K562 (cell line): ENCODE results near the gene RHOC. TPM values are rescaled to one million over a fixed set of nuclear protein-coding genes. Genes with fewer than 3 reads are reported as not detected.

ENCODE experiments used
- ARNT ChIP-seq, 2 experiments: fragments of 450-650 bp; IDR thresholded peaks; 2 replicates each; pipeline ENCODE4 v1.6.1; 2016; ENCODE audit warnings: mild to moderate bottlenecking in 1 of 2
- CREB3L1 ChIP-seq: fragments of 450-650 bp; IDR thresholded peaks from 2 replicates; pipeline ENCODE4 v1.6.1; 2014; ENCODE audit warnings: low read depth, mild to moderate bottlenecking, moderate library complexity, borderline replicate concordance
- E2F8 ChIP-seq: fragments of 450-650 bp; IDR thresholded peaks from 2 replicates; pipeline ENCODE4 v1.7.1; 2018; ENCODE audit warnings: mild to moderate bottlenecking, low read depth; ENCODE audit not compliant: partially characterized antibody
- FOSL1 ChIP-seq: fragments of 200-800 bp; sonication (Bioruptor generic); conservative IDR thresholded peaks from 2 replicates; pipeline ENCODE4 v1.6.1; 2016; ENCODE audit warnings: missing genetic modification characterization, missing compliant biosample characterization
- FOXJ3 ChIP-seq: sonication (generic); formaldehyde crosslinking; IDR thresholded peaks from 2 replicates; pipeline ENCODE4 v1.4.0; 2020; ENCODE audit warnings: mild to moderate bottlenecking, missing genetic modification reagents
- FOXM1 ChIP-seq, 2 experiments: fragments of 450-650 bp in 1 of 2; sonication (generic) in 1 of 2; formaldehyde crosslinking in 1 of 2; IDR thresholded peaks; 2 replicates each; pipeline versions ENCODE4 v1.6.1 to v1.9.0; 2017 to 2022; ENCODE audit warnings: low read depth in 2 of 2, mild to moderate bottlenecking in 2 of 2, missing genetic modification reagents in 1 of 2, moderate library complexity in 1 of 2
- HNRNPL ChIP-seq: fragments of 200-400 bp; formaldehyde crosslinking; IDR thresholded peaks from 2 replicates; pipeline ENCODE4 v1.6.1; 2017; ENCODE audit warnings: low read depth, mild to moderate bottlenecking, low read length
- JUNB ChIP-seq: fragments of 450-650 bp; formaldehyde crosslinking; conservative IDR thresholded peaks from 2 replicates; pipeline ENCODE4 v1.4.0; 2020; ENCODE audit warnings: mild to moderate bottlenecking
- MED1 ChIP-seq: sonication (generic); formaldehyde crosslinking; IDR thresholded peaks from 2 replicates; pipeline ENCODE4 v1.8.1; 2023; ENCODE audit warnings: missing genetic modification reagents, borderline replicate concordance
- PPARD ChIP-seq: fragments of 250-450 bp; sonication (Bioruptor Pico); IDR thresholded peaks from 2 replicates; pipeline ENCODE4 v1.8.0; 2022; ENCODE audit warnings: inconsistent platforms, mild to moderate bottlenecking, moderate library complexity
- PTBP1 ChIP-seq: fragments of 200-400 bp; formaldehyde crosslinking; IDR thresholded peaks from 2 replicates; pipeline ENCODE4 v1.6.1; 2017; ENCODE audit warnings: low read depth, low read length
- SMARCB1 ChIP-seq: IDR thresholded peaks from 2 replicates; pipeline ENCODE4 v1.6.1; 2011; ENCODE audit warnings: improper control_type of control experiment, low read depth; ENCODE audit not compliant: insufficient read length
- SNIP1 ChIP-seq: fragments of 450-650 bp; IDR thresholded peaks from 2 replicates; pipeline ENCODE4 v1.7.1; 2017; ENCODE audit warnings: low read depth, mild to moderate bottlenecking
- SOX6 ChIP-seq: fragments of 450-650 bp; IDR thresholded peaks from 2 replicates; pipeline ENCODE4 v1.6.1; 2014; ENCODE audit warnings: mild to moderate bottlenecking
- TEAD4 ChIP-seq, 2 experiments: sonication (generic) in 1 of 2; formaldehyde crosslinking in 1 of 2; IDR thresholded peaks; 2 replicates each; pipeline versions ENCODE4 v1.6.1 to v1.8.0; 2012 to 2022; ENCODE audit warnings: borderline replicate concordance in 1 of 2, inconsistent platforms in 1 of 2, low read length in 1 of 2, mild to moderate bottlenecking in 1 of 2, missing genetic modification reagents in 1 of 2
- ZBTB33 ChIP-seq: sonication (generic); formaldehyde crosslinking; IDR thresholded peaks from 2 replicates; pipeline ENCODE4 v1.8.1; 2023; ENCODE audit warnings: mild to moderate bottlenecking, missing genetic modification reagents
- ZKSCAN1 ChIP-seq: fragments of 150-350 bp; IDR thresholded peaks from 2 replicates; pipeline ENCODE4 v1.6.1; 2016; ENCODE audit warnings: low read depth, low read length
- ZNF124 ChIP-seq: sonication (generic); formaldehyde crosslinking; IDR thresholded peaks from 2 replicates; pipeline ENCODE4 v1.8.1; 2022; ENCODE audit warnings: missing genetic modification reagents
- ZNF668 ChIP-seq: fragments of 250-450 bp; sonication (Bioruptor Pico); IDR thresholded peaks from 2 replicates; pipeline ENCODE4 v1.8.0; 2022; ENCODE audit warnings: mild to moderate bottlenecking, inconsistent platforms
- ZNF699 ChIP-seq: fragments of 250-450 bp; sonication (Bioruptor Pico); IDR thresholded peaks from 2 replicates; pipeline ENCODE4 v1.8.0; 2021; ENCODE audit warnings: mild to moderate bottlenecking, moderate library complexity; ENCODE audit not compliant: insufficient replicate concordance
- polyA plus RNA-seq, 8 experiments: library from polyadenylated mRNA; depleted of rRNA in 4 of 8; stranded (reverse) in 5 of 8; unstranded in 3 of 8; fragments of >200 nt; fragmentation: Nextera tagmentation in 2 of 8; fragmentation: Illumina TruSeq in 1 of 8; extraction: Ambion mirVana in 2 of 8; extraction: Trizol in 1 of 8; gene quantifications; 2 replicates each; pipeline versions ENCODE4 v1.2.1 to v1.2.3, GENCODE V29; 2011 to 2014; ENCODE audit warnings: inconsistent platforms in 1 of 8, missing spikeins in 1 of 8
- total RNA-seq, 7 experiments: library from RNA; depleted of rRNA in 6 of 7; stranded (reverse); fragments of >200 nt in 6 of 7; fragmentation: Illumina TruSeq in 2 of 7; extraction: Trizol in 2 of 7; gene quantifications; 2 replicates each; pipeline versions ENCODE4 v1.2.1 to v1.2.3, GENCODE V29; 2011 to 2021; ENCODE audit warnings: low replicate concordance in 1 of 7
- TF ChIP-seq, protein P1 (sequence below): fragments of 450-650 bp; formaldehyde crosslinking; IDR thresholded peaks from 2 replicates; pipeline ENCODE4 v1.4.0; 2020; ENCODE audit warnings: mild to moderate bottlenecking, moderate library complexity

The RHOC gene
- total and polyA plus RNA-seq, 9 of the 15 experiments (the other 6 are each of a cell fraction or from before 2014, with no cell fraction given) = 35.2 to 364 (median 204) TPM

DNA sequence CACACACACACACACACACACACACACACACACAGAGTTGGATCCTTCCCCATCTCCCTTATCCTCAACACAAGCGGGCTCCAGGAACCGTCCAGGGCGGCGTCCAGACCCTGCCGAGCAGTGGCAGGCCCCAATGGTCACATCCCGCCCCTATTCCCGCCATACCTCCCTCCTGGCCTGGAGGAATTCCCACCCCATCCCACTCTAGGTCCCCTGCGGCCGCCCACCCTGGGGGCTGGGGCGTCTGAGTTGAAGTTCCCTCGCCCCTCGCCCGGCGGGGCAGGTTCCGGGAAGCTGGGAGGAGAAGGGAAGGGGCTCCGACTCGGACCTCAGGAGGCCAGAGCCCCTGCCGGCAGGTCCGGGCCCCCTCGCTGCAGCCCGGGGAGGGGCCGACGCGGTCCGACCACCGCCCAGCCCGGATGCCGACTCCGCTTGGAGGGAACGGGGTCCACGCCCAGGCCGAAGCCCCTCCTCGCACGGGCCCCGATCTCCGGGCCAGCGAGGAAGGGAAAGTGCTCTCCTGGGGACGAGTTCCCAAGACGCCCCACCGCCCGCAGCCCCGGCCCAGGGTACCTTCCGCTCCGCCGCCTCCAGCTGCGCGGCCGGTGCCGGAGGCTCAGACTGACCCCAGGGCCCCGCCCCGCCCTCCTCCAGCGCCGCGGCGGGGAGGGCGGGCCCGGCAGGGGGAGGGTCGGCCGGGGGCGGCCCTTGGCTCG lies at the start of gene RHOC (continued):
- TF ChIP-seq FOSL1 (tag) (no peak; the same call in 1 of the 2 replicates), CREB3L1 (no peak), JUNB (CRISPR knock-in tag) (no peak), PPARD (CRISPR knock-in tag) (no peak), ZNF668 (no peak), ZBTB33 (CRISPR knock-in tag) (no peak), ZNF699 (CRISPR knock-in tag) (no peak), ZNF124 (CRISPR knock-in tag) (no peak), FOXJ3 (CRISPR knock-in tag) (no peak), HNRNPL (no peak), TEAD4 (IDR thresholded peaks at IDR 0.05; ENCODE audit: low read length) (no peak), TEAD4 (CRISPR knock-in tag; IDR thresholded peaks at IDR 0.05; ENCODE audit: borderline replicate concordance) (no peak), ARNT (IDR thresholded peaks at IDR 0.05) (peak in 1 of 2 experiments; percentile 64; a peak in 1 of 4 replicates), ZKSCAN1 (no peak), PTBP1 (no peak), SMARCB1 (no peak), MED1 (CRISPR knock-in tag) (no peak), FOXM1 (IDR thresholded peaks at IDR 0.05; ENCODE audit: low read depth) (no peak), FOXM1 (CRISPR knock-in tag; IDR thresholded peaks at IDR 0.05; ENCODE audit: low read depth) (no peak), E2F8 (no peak), SOX6 (no peak), SNIP1 (no peak)
- TF ChIP-seq, protein P1, sequence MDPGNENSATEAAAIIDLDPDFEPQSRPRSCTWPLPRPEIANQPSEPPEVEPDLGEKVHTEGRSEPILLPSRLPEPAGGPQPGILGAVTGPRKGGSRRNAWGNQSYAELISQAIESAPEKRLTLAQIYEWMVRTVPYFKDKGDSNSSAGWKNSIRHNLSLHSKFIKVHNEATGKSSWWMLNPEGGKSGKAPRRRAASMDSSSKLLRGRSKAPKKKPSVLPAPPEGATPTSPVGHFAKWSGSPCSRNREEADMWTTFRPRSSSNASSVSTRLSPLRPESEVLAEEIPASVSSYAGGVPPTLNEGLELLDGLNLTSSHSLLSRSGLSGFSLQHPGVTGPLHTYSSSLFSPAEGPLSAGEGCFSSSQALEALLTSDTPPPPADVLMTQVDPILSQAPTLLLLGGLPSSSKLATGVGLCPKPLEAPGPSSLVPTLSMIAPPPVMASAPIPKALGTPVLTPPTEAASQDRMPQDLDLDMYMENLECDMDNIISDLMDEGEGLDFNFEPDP (CRISPR knock-in tag) = no peak
